Measurements from ENCODE around the gene NOL4L.

NOL4L gene

DNA sequence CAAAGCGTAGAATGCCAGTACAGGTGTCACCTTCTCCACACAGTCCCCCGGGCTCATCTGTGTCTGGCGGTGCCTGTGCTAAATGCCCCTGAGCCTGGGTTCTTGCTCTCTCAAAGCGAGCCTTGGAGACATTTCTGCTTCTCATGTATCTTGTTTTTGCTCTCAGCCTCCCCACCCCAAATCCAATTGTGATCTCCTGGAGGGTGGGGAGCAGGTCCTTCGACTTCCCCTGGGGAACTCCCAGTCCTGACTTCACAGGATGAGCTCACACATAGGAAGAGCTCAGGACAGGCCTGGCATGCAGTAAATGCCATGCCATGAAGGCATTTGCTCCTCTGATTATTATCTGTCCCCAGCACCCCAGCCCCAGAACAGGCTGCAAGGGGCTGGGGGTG, 58.1 kb downstream of the NOL4L start:
- Histone ChIP-seq H3K9me3 (ENCODE audit: control insufficient read depth, insufficient read depth, low read length) (no peaks in the 10 kb centered on the region), H3K4me3 (ENCODE audit: low read depth, low read length) (no peak overlapping the region), H3K9ac (ENCODE audit: low read depth, low read length) (no peak overlapping the region), H3K4me1 (ENCODE audit: control insufficient read depth, insufficient read depth, low read length) (no peaks in the 10 kb centered on the region; the same call in 1 of the 2 replicates), H3K27me3 (ENCODE audit: control insufficient read depth, insufficient read depth, low read length) (peaks cover 4% of the 10 kb centered on the region; the same call in 1 of the 2 replicates), H3K27ac (ENCODE audit: low read depth, low read length) (no peak overlapping the region), H3K36me3 (ENCODE audit: control insufficient read depth, insufficient read depth, low read length) (no peaks in the 10 kb centered on the region)

DNA sequence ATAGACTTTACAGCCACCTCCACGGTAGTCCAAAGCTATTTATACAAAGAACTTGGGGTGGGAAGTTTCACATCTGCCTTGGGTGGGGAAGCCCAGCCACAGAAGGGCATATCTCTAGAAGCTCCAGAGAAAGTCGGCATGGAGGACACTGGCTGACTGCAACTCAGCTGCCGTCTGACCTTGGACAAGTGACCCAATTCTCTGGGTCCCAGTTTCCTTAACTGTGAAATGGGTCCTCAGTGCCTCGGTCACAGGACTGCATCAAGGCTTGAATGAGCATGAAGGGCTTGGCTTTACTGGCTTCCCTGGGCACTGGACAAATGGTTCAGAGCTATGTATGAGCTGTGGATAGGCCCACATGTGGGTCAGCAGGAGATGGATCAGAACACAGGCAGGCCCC, 58.6 kb downstream of the NOL4L start:
- Histone ChIP-seq H3K27me3 (ENCODE audit: control insufficient read depth, insufficient read depth, low read length) (peaks cover 4% of the 10 kb centered on the region; the same call in 1 of the 2 replicates), H3K27ac (ENCODE audit: low read depth, low read length) (no peak overlapping the region), H3K4me3 (ENCODE audit: low read depth, low read length) (no peak overlapping the region), H3K9me3 (ENCODE audit: control insufficient read depth, insufficient read depth, low read length) (no peaks in the 10 kb centered on the region), H3K4me1 (ENCODE audit: control insufficient read depth, insufficient read depth, low read length) (no peaks in the 10 kb centered on the region; the same call in 1 of the 2 replicates), H3K9ac (ENCODE audit: low read depth, low read length) (no peak overlapping the region), H3K36me3 (ENCODE audit: control insufficient read depth, insufficient read depth, low read length) (no peaks in the 10 kb centered on the region)

DNA sequence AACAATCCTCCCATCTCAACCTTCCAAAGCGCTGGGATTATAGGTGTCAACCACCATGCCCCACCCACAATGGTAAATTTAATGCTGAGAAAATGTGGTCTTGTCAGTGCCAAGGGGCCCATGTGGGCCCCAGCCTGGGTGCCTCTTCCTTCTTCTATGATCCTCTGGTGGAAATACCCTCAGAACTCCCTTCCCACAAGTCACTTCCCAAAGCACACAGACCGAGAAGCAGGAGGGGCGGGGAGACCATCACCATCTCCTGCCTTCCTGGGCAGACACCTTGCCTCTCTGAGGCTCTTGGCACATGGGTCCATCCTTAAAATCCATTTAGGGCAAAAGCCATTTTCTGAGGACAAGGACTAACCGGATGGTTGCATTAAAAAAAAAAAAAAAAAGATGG, 59.0 kb downstream of the NOL4L start:
- Histone ChIP-seq H3K9ac (ENCODE audit: low read depth, low read length) (no peak overlapping the region), H3K27ac (ENCODE audit: low read depth, low read length) (no peak overlapping the region), H3K9me3 (ENCODE audit: control insufficient read depth, insufficient read depth, low read length) (no peaks in the 10 kb centered on the region), H3K36me3 (ENCODE audit: control insufficient read depth, insufficient read depth, low read length) (no peaks in the 10 kb centered on the region), H3K4me1 (ENCODE audit: control insufficient read depth, insufficient read depth, low read length) (no peaks in the 10 kb centered on the region; the same call in 1 of the 2 replicates), H3K4me3 (ENCODE audit: low read depth, low read length) (no peak overlapping the region), H3K27me3 (ENCODE audit: control insufficient read depth, insufficient read depth, low read length) (peaks cover 4% of the 10 kb centered on the region; the same call in 1 of the 2 replicates)

DNA sequence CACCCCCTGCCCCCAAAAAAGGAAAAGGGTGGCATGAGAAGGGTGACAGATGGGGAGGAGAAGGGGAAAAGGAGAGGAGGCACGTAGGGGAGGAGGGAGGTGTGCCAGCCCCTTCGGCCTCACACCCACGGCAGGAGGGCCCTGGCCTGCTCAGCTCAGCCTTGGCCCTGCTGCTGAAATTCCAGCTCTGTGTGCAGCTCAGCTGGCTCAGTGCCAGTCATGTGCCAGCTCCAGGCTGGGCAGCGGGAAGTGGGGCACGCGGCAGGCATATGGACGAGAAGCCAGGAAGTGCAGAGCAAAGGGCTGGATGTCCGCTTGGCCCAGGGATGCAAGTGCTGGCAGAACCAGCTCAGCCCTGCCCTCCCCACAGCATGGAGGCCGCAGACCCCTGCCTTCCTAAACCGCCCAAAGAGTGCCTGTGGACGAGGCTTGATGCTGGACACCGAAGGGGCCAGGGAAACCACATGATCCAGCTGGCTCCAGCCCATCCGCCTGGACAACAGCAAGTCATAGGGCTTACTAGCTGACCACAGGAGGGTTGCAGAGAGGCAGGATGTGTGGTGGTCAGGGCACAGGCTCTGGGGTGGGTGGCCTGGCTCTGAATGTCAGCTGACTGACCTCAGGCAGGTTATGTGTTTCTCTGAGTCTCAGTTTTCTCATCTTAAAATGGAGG, 60.2 kb downstream of the NOL4L start:
- Histone ChIP-seq H3K36me3 (ENCODE audit: control insufficient read depth, insufficient read depth, low read length) (no peaks in the 10 kb centered on the region), H3K27me3 (ENCODE audit: control insufficient read depth, insufficient read depth, low read length) (peaks cover 4% of the 10 kb centered on the region; the same call in 1 of the 2 replicates), H3K9ac (ENCODE audit: low read depth, low read length) (no peak overlapping the region), H3K9me3 (ENCODE audit: control insufficient read depth, insufficient read depth, low read length) (no peaks in the 10 kb centered on the region), H3K4me3 (ENCODE audit: low read depth, low read length) (no peak overlapping the region), H3K27ac (ENCODE audit: low read depth, low read length) (no peak overlapping the region), H3K4me1 (ENCODE audit: control insufficient read depth, insufficient read depth, low read length) (no peaks in the 10 kb centered on the region; the same call in 1 of the 2 replicates)

DNA sequence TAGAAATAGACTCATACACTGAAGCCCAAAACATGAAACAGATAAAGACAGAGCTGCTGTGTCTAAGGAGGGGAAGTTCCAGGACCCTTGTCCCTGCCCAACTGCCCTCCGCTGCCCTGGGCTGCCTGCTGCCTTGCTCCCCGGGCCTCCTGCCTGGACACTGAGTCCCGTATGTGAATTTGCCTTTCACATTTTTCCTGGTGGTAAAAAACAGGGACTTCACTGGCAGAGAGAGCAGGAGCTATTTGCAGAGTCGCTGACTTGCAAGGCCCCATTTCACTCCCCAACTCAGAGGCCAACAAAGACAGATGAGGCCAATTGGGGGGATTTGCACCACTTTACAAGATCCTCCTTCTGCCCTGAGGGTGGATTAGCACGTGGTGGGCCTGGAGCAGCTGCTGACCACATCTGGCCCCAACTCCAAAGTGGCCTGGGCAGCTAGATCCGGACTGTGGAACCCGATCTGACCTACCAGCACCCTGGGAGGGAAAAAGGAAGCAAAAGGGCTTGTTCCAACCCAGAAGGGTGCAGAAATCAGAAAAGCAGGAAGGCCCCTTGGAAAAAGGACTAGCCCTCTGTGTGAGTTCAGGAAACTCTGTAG, 61.4 kb downstream of the NOL4L start:
- Histone ChIP-seq H3K27ac (ENCODE audit: low read depth, low read length) (no peak overlapping the region), H3K4me1 (ENCODE audit: control insufficient read depth, insufficient read depth, low read length) (no peaks in the 10 kb centered on the region; the same call in 1 of the 2 replicates), H3K9ac (ENCODE audit: low read depth, low read length) (no peak overlapping the region), H3K9me3 (ENCODE audit: control insufficient read depth, insufficient read depth, low read length) (no peaks in the 10 kb centered on the region), H3K36me3 (ENCODE audit: control insufficient read depth, insufficient read depth, low read length) (no peaks in the 10 kb centered on the region), H3K4me3 (ENCODE audit: low read depth, low read length) (no peak overlapping the region), H3K27me3 (ENCODE audit: control insufficient read depth, insufficient read depth, low read length) (peaks cover 4% of the 10 kb centered on the region; the same call in 1 of the 2 replicates)

DNA sequence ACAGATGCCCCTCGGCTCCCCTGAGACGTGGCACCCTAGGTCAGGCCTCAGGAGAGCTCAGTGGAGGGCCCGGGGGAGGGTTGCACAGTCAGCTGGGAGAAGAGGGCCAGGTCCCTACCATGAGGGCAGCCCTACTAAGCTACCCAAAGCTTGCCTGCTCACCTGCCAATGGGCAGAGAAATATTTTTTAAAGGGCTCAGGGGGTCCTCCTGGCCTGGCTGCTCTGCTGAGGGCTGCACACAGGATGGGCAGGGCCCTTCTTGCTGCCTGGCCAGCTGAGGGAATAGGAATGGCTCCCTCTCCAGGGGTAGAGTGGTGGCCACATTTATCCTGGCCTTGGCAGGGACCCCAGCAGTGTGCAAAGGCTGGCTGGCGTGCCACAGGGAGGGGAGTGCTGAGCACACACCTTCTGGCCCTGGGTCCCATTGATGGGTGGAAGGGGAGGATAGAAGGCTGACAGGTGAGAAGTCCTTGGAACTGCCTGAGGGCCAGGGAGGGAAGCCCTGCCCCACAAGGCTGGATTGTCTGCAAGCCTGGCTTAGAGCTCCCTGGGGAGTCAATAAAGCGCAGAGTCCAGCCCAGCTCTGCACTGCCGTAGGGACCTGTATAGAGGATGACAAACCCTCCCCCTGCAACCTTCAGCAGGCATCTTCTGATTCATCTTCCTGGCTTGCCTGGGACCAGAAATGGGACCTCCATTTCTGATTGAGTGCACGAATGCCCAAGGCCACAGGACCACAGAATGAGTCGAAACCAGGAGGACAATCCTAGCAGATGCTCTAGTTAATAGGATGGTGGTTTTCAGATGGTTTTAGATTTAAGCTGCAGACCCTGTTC, 62.1 kb downstream of the NOL4L start:
- Histone ChIP-seq H3K4me1 (ENCODE audit: control insufficient read depth, insufficient read depth, low read length) (no peaks in the 10 kb centered on the region; the same call in 1 of the 2 replicates), H3K4me3 (ENCODE audit: low read depth, low read length) (no peak overlapping the region), H3K27me3 (ENCODE audit: control insufficient read depth, insufficient read depth, low read length) (no peaks in the 10 kb centered on the region), H3K9me3 (ENCODE audit: control insufficient read depth, insufficient read depth, low read length) (no peaks in the 10 kb centered on the region), H3K36me3 (ENCODE audit: control insufficient read depth, insufficient read depth, low read length) (no peaks in the 10 kb centered on the region), H3K9ac (ENCODE audit: low read depth, low read length) (no peak overlapping the region), H3K27ac (ENCODE audit: low read depth, low read length) (no peak overlapping the region)

DNA sequence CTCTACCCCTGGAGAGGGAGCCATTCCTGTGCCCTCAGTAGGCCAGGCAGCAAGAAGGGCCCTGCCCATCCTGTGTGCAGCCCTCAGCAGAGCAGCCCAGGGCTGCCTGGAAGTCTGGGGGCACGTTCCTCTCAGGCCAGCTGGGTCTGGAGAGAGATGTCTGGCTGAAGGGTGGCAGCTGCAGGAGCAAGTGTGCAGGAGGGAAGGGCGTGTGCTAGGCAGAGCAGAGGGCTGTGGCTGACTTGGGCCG, 62.7 kb downstream of the NOL4L start:
- Histone ChIP-seq H3K27me3 (ENCODE audit: control insufficient read depth, insufficient read depth, low read length) (no peaks in the 10 kb centered on the region), H3K27ac (ENCODE audit: low read depth, low read length) (no peak overlapping the region), H3K4me1 (ENCODE audit: control insufficient read depth, insufficient read depth, low read length) (no peaks in the 10 kb centered on the region; the same call in 1 of the 2 replicates), H3K4me3 (ENCODE audit: low read depth, low read length) (no peak overlapping the region), H3K36me3 (ENCODE audit: control insufficient read depth, insufficient read depth, low read length) (no peaks in the 10 kb centered on the region), H3K9ac (ENCODE audit: low read depth, low read length) (no peak overlapping the region), H3K9me3 (ENCODE audit: control insufficient read depth, insufficient read depth, low read length) (no peaks in the 10 kb centered on the region)

DNA sequence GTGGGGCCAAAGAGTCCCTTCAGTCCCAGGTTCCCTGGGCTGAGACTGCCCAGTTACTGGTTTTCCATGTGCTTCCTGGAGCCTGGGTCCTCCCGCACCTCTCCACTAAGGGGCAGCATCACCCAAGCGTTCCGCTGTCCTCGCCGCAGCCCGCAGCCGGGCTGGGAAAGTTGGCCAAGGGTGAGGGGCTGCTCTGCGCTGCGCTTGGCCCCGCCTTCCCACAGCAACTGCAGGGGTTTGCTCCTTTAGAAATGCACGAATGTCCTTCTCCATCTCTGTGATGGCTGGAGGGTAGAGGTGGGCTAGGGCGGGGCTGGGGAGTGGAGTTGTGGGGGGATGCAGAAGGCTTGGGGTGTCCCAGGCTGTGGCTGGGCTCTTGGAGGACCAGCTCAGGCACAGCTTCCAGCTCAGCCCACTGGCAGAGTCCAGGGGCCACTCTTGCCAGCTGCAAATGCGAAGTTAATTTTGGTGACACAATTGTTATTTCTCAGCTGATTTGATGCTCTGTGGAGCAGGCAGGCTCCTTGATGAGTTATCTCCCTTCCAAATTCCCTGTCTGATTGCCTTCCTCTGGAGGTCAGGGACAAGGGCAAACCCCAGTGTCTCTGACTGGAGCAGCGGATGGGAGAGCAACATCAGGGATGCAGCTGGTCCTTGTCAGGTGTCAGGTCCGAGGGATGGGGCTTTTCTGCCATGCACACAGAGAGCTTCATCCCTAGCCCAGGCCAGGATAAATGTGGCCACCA, 63.2 kb downstream of the NOL4L start:
- no peak overlapping the region for H3K4me3 ChIP-seq (ENCODE audit: low read depth, low read length)

DNA sequence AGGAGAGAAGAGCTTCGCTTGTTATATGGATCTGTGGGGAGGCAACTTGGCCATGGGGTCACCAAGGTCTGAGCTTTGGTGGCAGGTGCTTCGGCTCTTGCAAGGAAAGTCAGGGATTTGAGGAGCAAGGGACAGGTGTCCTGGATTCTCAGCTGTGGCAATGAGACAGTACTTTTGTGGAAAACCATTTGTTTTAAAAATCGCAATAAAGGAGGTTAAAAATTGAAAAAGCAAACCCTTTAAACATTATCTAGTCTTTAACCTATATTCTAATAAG, 64.3 kb downstream of the NOL4L start:
- no peak overlapping the region for H3K4me3 ChIP-seq (ENCODE audit: low read depth, low read length)
- no peaks in the 10 kb centered on the region for H3K27me3 ChIP-seq (ENCODE audit: control insufficient read depth, insufficient read depth, low read length)
- no peaks in the 10 kb centered on the region for H3K36me3 ChIP-seq (ENCODE audit: control insufficient read depth, insufficient read depth, low read length)
- H3K27ac ChIP-seq (ENCODE audit: low read depth, low read length): no peak overlapping the region
- H3K4me1 ChIP-seq (ENCODE audit: control insufficient read depth, insufficient read depth, low read length): no peaks in the 10 kb centered on the region
- no peaks in the 10 kb centered on the region for H3K9me3 ChIP-seq (ENCODE audit: control insufficient read depth, insufficient read depth, low read length)
- H3K9ac ChIP-seq (ENCODE audit: low read depth, low read length): no peak overlapping the region

More for the DNA sequence above, 63.2 kb downstream of the NOL4L start:
- H3K9me3 ChIP-seq (ENCODE audit: control insufficient read depth, insufficient read depth, low read length): no peaks in the 10 kb centered on the region
- no peaks in the 10 kb centered on the region for H3K36me3 ChIP-seq (ENCODE audit: control insufficient read depth, insufficient read depth, low read length)
- no peaks in the 10 kb centered on the region for H3K27me3 ChIP-seq (ENCODE audit: control insufficient read depth, insufficient read depth, low read length)
- no peak overlapping the region for H3K27ac ChIP-seq (ENCODE audit: low read depth, low read length)
- H3K4me1 ChIP-seq (ENCODE audit: control insufficient read depth, insufficient read depth, low read length): no peaks in the 10 kb centered on the region; the same call in 1 of the 2 replicates
- no peak overlapping the region for H3K9ac ChIP-seq (ENCODE audit: low read depth, low read length)

DNA sequence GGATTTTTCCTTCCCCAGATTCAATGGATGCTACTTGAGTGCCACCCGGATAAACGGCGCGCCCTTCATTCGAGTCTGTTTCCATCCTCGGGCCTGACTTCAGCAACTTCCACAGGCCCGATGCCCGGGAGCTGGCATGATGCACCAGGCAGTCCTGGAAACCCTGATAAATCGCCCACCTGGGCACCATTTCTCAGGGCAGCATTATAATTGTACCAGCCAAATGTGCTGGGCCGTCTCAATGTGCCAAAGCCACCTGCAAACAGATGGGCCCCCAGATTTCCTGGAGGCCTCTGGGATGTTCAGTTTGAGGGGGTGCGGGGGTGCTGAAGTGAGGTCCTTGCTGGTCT, 65.8 kb downstream of the NOL4L start:
- Histone ChIP-seq H3K27ac (ENCODE audit: low read depth, low read length) (no peak overlapping the region), H3K4me3 (ENCODE audit: low read depth, low read length) (no peak overlapping the region), H3K36me3 (ENCODE audit: control insufficient read depth, insufficient read depth, low read length) (no peaks in the 10 kb centered on the region), H3K9me3 (ENCODE audit: control insufficient read depth, insufficient read depth, low read length) (no peaks in the 10 kb centered on the region), H3K4me1 (ENCODE audit: control insufficient read depth, insufficient read depth, low read length) (no peaks in the 10 kb centered on the region), H3K27me3 (ENCODE audit: control insufficient read depth, insufficient read depth, low read length) (no peaks in the 10 kb centered on the region), H3K9ac (ENCODE audit: low read depth, low read length) (no peak overlapping the region)

All from HUES48 (cell line).